ENCODE measurements around the gene OSGEP.
A peak's percentile ranks its signal among the peaks of the same experiment; 100 is the strongest.

OSGEP gene
- long read RNA-seq, transcript OSGEP-201 (11 exons, 2,002 nt) = major isoform, 219 of 265 reads
- long read RNA-seq, transcript OSGEP-212 (2 exons, 1,011 nt) = minor isoform, 7 of 265 reads
- long read RNA-seq, partial matches to known transcripts = 6 of 265 reads
- long read RNA-seq, other reads (novel, unspliced or antisense) = 30 of 265 reads

- Histone ChIP-seq H3K27ac (replicated peaks) (peak within 1 kb of the TSS; percentile 98), H3K4me3 (replicated peaks; ENCODE audit: insufficient read depth, low read length) (peak within 1 kb of the TSS; percentile 81), H3K27me3 (ENCODE audit: insufficient read depth, poor library complexity, severe bottlenecking) (no peaks in the 10 kb centered on the region)
- DNase-seq (ENCODE audit: low read depth in 1 of 2, low spot score in 1 of 2) = peak; percentile 99 to 100
- TF ChIP-seq REST (IDR thresholded peaks at IDR 0.05; ENCODE audit: insufficient replicate concordance, low read depth) = peak; percentile 64
- no peak for TF ChIP-seq GABPA (IDR thresholded peaks at IDR 0.05; ENCODE audit: low read depth)
- peak; percentile 96 for TF ChIP-seq POLR2AphosphoS5 (IDR thresholded peaks at IDR 0.05; ENCODE audit: low read depth)
Measured at GRCh38 chr14:20454516-20455354, at the start of gene OSGEP, which contains the start of gene APEX1. Gene OSGEP (minus strand): TSS chr14:20454812. CDS start chr14:20454683, 129 bp downstream. Gene APEX1 (plus strand): TSS chr14:20455226. CDS start chr14:20455646, 420 bp downstream.

- no peak overlapping the region for H3K4me3 ChIP-seq (replicated peaks; ENCODE audit: insufficient read depth, low read length)
- no peak for DNase-seq (ENCODE audit: low read depth in 1 of 2, low spot score in 1 of 2)
Measured at GRCh38 chr14:20503898-20504297, 49.3 kb upstream of the OSGEP start.

GRCh38 chr14:20501346-20501745 lies 46.7 kb upstream of the OSGEP start:
- TF ChIP-seq SPI1 (IDR thresholded peaks at IDR 0.05; ENCODE audit: borderline replicate concordance, low read depth) (no peak), POLR2AphosphoS5 (IDR thresholded peaks at IDR 0.05; ENCODE audit: low read depth) (no peak), GABPA (IDR thresholded peaks at IDR 0.05; ENCODE audit: low read depth) (no peak), REST (IDR thresholded peaks at IDR 0.05; ENCODE audit: insufficient replicate concordance, low read depth) (no peak)
- TF ChIP-seq, protein P1, sequence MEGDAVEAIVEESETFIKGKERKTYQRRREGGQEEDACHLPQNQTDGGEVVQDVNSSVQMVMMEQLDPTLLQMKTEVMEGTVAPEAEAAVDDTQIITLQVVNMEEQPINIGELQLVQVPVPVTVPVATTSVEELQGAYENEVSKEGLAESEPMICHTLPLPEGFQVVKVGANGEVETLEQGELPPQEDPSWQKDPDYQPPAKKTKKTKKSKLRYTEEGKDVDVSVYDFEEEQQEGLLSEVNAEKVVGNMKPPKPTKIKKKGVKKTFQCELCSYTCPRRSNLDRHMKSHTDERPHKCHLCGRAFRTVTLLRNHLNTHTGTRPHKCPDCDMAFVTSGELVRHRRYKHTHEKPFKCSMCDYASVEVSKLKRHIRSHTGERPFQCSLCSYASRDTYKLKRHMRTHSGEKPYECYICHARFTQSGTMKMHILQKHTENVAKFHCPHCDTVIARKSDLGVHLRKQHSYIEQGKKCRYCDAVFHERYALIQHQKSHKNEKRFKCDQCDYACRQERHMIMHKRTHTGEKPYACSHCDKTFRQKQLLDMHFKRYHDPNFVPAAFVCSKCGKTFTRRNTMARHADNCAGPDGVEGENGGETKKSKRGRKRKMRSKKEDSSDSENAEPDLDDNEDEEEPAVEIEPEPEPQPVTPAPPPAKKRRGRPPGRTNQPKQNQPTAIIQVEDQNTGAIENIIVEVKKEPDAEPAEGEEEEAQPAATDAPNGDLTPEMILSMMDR (IDR thresholded peaks at IDR 0.05; ENCODE audit: insufficient read depth, low read length) = no peak
- no peaks in the 10 kb centered on the region for H3K27me3 ChIP-seq (ENCODE audit: insufficient read depth, poor library complexity, severe bottlenecking)

More at GRCh38 chr14:20503898-20504297, 49.3 kb upstream of the OSGEP start:
- TF ChIP-seq, protein P1 (IDR thresholded peaks at IDR 0.05; ENCODE audit: insufficient read depth, low read length) = no peak
- no peak for TF ChIP-seq REST (IDR thresholded peaks at IDR 0.05; ENCODE audit: insufficient replicate concordance, low read depth)
- no peak for TF ChIP-seq POLR2AphosphoS5 (IDR thresholded peaks at IDR 0.05; ENCODE audit: low read depth)
- no peak for TF ChIP-seq GABPA (IDR thresholded peaks at IDR 0.05; ENCODE audit: low read depth)
- TF ChIP-seq SPI1 (IDR thresholded peaks at IDR 0.05; ENCODE audit: borderline replicate concordance, low read depth) = no peak
- no peaks in the 10 kb centered on the region for H3K27me3 ChIP-seq (ENCODE audit: insufficient read depth, poor library complexity, severe bottlenecking)
- H3K27ac ChIP-seq (replicated peaks) = no peak overlapping the region

More at GRCh38 chr14:20501346-20501745, 46.7 kb upstream of the OSGEP start:
- DNase-seq (ENCODE audit: low read depth in 1 of 2, low spot score in 1 of 2) = no peak
- Histone ChIP-seq H3K27ac (replicated peaks) (no peak overlapping the region; the same call in 1 of the 2 replicates), H3K4me3 (replicated peaks; ENCODE audit: insufficient read depth, low read length) (no peak overlapping the region)

All from HL-60 (cell line).